ENCODE results near the gene PYROXD2. TPM values are rescaled to one million over a fixed set of nuclear protein-coding genes. Genes with fewer than 3 reads are reported as not detected.

The PYROXD2 gene
- total and polyA plus RNA-seq, 2 of the 8 experiments (the other 6 are each of a cell fraction or from before 2014, with no cell fraction given), result 3.2 to 5.4 TPM

DNA sequence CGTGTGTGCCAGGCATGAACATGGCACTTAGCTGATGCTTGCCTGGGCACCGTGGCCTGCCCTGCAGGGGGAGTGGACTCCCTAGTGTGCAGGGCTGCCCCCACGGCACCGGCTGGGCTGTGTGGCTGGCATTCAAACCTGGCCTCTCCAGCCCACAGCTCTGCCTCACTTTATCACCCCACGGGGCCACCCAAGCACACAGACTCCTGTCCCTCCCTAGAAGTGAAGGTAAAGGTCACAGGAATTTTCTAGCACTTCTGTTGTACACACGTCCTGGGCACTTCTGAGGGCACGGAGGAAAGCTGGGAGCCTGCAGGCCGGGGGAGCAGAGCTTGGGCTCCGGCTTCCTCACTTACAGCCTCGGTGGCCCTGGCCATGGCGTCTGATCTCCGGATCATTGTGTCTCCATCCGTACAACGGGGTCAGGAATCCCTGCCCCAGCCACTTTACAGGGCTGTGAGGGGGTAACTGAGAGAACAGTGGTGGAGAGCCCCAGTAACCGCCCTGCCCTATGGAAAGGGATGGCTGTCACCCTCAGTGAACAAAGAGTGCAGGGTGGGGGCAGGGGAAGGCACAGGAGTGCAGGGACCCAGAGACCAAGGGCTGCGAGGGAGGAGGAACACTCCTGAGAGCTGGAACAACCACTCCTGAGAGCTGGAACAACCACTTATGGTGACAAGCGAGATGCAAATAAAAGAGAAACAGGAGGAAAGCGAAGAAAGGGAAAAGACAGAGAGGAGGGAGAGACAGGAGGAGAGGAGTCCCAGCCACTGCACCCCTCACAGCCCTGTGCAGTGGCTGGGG lies 3.9 kb upstream of the PYROXD2 start (continued):
- TF ChIP-seq BACH1 (IDR thresholded peaks at IDR 0.05; ENCODE audit: low read length) (no peak), ZNF274 (IDR thresholded peaks at IDR 0.05; ENCODE audit: borderline replicate concordance, extremely low read depth, low read length) (no peak), BCL11A (IDR thresholded peaks at IDR 0.05; ENCODE audit: low read depth in 2 of 2, low read length in 2 of 2) (no peak), TBP (IDR thresholded peaks at IDR 0.05; ENCODE audit: low read depth, low read length) (no peak), JUN (IDR thresholded peaks at IDR 0.05; ENCODE audit: low read depth, low read length) (no peak), FOSL1 (IDR thresholded peaks at IDR 0.05; ENCODE audit: insufficient read depth, low read depth, low read length) (no peak)
- TF ChIP-seq, protein P1, sequence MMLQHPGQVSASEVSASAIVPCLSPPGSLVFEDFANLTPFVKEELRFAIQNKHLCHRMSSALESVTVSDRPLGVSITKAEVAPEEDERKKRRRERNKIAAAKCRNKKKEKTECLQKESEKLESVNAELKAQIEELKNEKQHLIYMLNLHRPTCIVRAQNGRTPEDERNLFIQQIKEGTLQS (IDR thresholded peaks at IDR 0.05; ENCODE audit: insufficient read depth, low read depth, low read length), result no peak

Data from H1 (cell line).